Neural progenitor cell (in vitro differentiated cells): Measurements from ENCODE around the gene ELF1.

Experiments
- CTCF ChIP-seq: fragments of 200-600 bp; sonication (generic); IDR thresholded peaks from 2 replicates; pipeline ENCODE4 v1.5.1; 2017; ENCODE audit warnings: antibody characterized with exemption, mild to moderate bottlenecking
- EZH2 ChIP-seq: fragments of 200-600 bp; sonication (generic); IDR thresholded peaks from 2 replicates; pipeline ENCODE4 v1.6.1; 2017; ENCODE audit warnings: antibody characterized with exemption, mild to moderate bottlenecking, moderate library complexity

GRCh38 chr13:40986101-40986856 lies 32.8 kb downstream of the ELF1 start:
- TF ChIP-seq CTCF (no peak), EZH2 (no peak)
